SIG-M5 treated with dmso at 0.1 percent for 504 hours (cell line): ENCODE results near the gene ZNF727.
"Not testable (repeated sequence)": the region's sequence is repeated elsewhere in the genome, so short reads cannot be mapped to it uniquely, and the experiment has no call there.

Source experiments
- DNase-seq: peaks from one replicate; lab custom pipeline; 2025; ENCODE audit not compliant: unreplicated experiment; lab: John Stamatoyannopoulos, UW

Gene ZNF727

DNA sequence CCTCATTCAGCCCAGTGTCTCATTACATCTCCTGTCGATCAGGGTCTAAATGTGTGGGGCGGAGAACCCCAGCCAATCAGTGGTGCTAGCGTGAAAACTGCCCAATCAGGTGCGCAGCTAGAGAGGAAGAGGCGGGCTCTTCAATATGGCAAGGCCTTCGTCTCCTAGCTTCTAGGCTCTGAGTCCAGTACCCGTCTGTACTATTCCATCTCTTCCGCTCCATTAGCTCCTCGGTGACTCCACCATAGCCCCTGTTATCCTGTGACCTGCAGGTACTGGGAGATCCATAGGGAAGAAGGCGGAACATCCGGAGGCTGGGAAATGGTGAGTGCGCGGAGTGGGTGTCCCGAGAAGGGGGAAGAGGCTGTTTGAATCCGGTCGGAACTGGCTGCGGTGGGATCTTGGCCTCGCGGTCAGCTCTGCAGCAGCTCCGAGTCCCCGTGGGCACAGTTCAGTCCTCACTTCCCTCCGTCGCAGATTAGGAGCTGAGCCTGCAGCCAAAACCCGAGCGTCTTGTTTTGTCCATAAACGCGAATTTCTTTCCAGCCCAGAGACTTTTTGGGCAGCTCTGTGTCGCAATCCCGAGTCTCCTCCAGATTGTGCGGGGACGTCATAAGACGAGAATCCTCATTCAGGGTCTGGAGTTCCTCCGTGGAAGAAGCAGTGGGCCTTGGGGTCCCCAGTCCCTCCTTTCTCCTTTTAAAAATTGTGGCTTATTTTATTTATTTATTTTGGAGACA lies at the start of gene ZNF727:
Gene ZNF727, plus strand, starts transcription at position 134 of the 740 bp plus-strand sequence. Its CDS starts 188 bp downstream, at position 322.
- no peak for DNase-seq

- no peak for DNase-seq
Measured at GRCh38 chr7:63998549-63998948, 46.7 kb upstream of the ZNF727 start, which contains the start of gene ZNF722. ZNF722 (plus strand) TSS chr7:63998849; CDS start chr7:63998962, 113 bp downstream.

- DNase-seq: not testable (repeated sequence)
Measured at GRCh38 chr7:64015496-64015895, 29.7 kb upstream of the ZNF727 start.

- no peak for DNase-seq
Measured at GRCh38 chr7:64035388-64035787, 9.8 kb upstream of the ZNF727 start.

DNA sequence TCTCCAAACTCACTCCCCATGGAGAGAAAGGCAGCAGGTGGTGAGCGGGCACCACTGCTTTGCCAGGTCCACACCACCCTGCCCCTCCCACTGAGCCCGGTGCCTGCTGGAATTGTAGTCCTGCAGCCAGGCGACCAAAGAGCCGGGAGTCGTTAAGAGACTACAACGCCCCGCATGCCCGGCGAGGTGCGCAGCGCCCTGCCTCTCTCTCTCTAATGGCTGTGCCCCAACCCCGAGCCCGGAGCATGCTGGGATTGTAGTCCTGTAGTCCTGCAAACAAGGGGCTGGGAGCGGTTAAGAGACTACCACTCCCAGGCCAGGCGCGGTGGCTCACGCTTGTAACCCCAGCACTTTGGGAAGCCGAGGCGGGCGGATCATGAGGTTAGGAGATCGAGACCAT lies 8.1 kb upstream of the ZNF727 start:
- no peak for DNase-seq

- no peak for DNase-seq
Measured at GRCh38 chr7:64046041-64046389, 781 bp downstream of the ZNF727 start.

- DNase-seq: not testable (repeated sequence)
Measured at GRCh38 chr7:64077837-64078698, 32.8 kb downstream of the ZNF727 start.

DNA sequence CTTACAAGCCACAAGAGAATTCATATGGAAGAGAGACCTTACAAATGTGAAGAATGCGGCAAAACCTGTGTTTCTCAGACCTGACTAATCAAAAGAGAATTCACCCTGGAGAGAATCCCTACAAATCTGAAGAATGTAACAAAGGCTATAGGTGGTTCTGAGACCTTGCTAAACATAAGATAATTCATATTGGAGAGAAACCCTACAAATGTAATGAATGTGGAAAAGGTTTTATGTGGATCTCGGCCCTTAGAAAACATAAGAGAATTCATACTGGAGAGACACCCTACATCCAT lies 33.4 kb downstream of the ZNF727 start:
- no peak for DNase-seq

- no peak for DNase-seq
Measured at GRCh38 chr7:64087501-64087900, 42.3 kb downstream of the ZNF727 start.

DNA sequence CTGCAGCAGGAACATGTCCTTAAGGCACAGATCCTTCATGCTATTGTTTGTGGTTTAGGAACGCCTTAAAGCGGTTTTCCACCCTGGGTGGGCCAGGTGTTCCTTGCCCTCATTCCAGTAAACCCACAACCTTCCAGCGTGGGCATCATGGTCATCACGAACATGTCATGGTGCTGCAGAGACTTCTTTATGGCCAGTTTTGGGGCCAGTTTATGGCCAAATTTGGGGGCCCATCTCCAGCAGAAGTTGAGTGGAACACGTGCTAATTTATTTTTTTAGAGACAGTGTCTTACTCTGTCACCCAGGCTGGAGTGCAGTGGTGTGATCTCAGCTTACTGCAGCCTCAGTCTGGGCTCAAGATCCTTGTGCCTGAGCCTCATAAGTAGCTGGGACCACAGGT lies 43.6 kb downstream of the ZNF727 start:
- DNase-seq: not testable (repeated sequence)
